Measurements from ENCODE around the gene TATDN2.
"Not testable (repeated sequence)": the region's sequence is repeated elsewhere in the genome, so short reads cannot be mapped to it uniquely, and the experiment has no call there.

TATDN2 gene

DNA sequence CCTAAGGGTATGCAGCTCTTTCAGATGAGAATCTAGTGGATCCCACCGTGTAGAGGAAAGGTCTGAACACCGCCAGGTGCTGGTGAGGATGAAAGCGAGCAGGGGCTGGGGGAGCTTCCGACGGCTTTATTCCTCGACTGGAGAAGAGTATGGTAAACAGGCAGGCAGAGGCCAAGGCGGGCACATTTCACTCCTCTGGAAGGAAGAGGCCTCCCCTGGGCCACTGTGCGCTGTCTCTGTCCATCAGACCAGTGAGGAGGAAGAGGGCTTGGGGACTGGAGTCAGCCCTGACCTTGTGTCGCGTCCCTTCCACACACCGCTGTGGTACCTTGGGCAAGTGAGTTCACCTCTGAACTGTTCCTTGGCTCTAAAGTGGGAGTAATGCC lies 40.3 kb downstream of the TATDN2 start:
- DNase-seq = peak in 2 of 10 donors; percentile 21 to 52
- intact Hi-C loops (cut with DNase I) = no loop called here

- intact Hi-C loops (cut with DNase I) = no loop called here
- peak in 2 of 10 donors; percentile 71 to 86 for DNase-seq
Observed at GRCh38 chr3:10289077-10289476, 40.8 kb downstream of the TATDN2 start.

- intact Hi-C loops (cut with DNase I) = no loop called here
- DNase-seq = peak in 2 of 10 donors; percentile 37 to 57
Observed at GRCh38 chr3:10289787-10290355, 41.6 kb downstream of the TATDN2 start.

DNA sequence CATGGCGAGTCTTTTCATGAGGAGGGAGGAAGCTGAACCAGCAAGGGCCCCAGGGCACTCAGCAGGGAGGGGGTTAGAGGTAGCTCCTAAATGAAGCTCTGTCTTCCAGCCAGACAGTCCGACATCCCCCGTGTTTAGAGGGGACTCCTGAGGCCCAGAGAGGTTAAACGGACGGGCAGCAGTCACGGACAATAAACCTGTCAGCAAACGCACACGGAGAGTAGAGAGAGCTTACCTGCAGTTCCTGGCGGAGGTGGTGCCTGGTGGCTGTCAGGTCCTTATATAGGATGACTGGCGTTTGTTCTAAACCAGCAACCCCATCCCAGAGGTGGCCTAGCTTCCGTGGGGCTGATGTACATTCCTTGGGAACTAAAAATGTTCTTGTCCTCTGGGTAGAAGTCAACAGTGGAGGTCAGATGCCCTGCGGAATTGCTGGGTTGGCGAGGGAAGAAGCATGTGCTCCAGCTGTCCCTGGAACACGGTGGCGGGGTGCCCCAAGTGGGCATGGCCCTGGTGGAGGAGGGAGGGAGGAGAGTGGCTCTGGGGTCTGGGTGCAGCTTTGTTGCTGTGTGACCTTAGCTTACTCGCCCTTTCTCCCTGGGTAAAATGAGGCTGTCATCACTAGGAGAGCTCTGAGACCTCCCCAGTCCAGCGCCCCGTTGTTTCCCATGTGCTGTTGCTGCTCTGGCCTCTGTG lies 42.4 kb downstream of the TATDN2 start:
- intact Hi-C loops (cut with DNase I) = no loop called here
- peak in 1 of 10 donors; percentile 37 for DNase-seq

DNA sequence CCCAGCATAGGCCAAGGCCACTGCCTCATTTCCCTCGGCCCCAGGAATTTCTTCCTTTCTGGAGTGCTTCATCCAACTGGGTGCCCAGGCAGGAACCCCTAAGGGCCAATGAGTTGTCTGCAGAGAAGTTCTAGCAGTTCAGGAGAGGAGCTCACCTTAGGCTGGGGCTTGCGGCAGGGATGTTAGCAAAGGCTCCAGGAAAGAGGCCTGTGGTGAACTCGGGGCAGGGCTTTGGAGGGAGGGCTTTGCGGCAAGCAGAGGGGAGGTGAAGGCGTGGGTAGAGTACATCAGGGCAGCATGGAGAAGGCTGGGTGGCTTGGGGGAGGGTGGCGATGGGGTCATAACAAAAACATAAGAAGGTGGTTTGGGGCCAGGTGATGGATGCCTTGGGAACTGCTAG lies 43.4 kb downstream of the TATDN2 start:
- intact Hi-C loops (cut with DNase I) = no loop called here
- DNase-seq = peak in 1 of 10 donors; percentile 23

GRCh38 chr3:10292505-10293419 lies 44.5 kb downstream of the TATDN2 start, which contains the start of gene GHRL:
Gene GHRL, minus strand, starts transcription at chr3:10292947. Its CDS starts 2,767 bp downstream, at chr3:10290180.
- intact Hi-C loops (cut with DNase I) = no loop called here
- DNase-seq = peak in 2 of 10 donors; percentile 26 to 38

DNA sequence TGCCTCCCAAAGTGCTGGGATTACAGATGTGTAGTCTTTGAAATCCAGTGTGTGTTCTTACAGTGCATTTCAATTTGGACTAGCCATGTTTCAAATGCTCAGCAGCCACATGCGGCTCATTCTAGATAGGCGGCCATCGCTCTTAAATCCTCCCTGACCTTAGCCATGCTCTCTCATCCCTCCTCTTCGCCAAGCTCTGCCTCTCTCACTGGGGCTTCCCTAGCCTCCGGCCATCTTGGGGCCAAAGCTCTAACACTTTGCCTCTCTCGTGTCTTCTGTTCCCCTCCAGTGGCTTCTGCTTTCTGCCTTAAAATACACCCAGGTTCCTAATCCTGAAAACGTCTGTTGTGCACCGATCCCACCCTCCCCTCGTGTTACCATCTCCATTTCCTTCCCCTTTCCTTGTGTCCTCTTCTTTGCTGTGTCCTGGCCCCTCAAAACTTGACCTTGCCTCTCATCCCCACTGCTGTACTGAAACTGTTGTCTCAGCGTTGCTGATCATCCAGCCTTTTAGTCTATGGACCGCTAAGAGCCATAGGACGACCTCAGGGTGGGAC lies 45.8 kb downstream of the TATDN2 start:
- peak in 1 of 10 donors; percentile 8 for DNase-seq
- intact Hi-C loops (cut with DNase I) = no loop called here

- intact Hi-C loops (cut with DNase I) = not testable (repeated sequence)
Observed at GRCh38 chr3:10298064-10298463, 49.8 kb downstream of the TATDN2 start.

DNA sequence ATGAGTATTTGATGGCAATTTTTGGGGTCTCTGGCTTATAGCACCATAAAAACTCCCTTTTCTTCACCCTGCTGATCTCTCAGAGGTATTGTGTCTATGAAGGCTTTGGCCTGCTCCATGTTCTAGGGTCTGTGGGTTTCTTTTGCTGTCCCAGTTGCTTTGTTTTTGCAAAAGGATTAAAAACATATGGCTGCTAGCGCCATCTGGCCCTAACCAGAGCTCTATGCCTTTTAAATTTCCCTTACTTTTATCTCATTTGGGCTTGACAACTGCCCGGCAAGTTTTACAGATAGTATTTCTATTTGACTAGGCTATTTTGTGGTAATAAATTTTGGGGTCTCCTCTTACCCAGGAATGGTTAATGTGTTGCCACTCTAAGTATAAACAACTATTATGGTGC lies 50.9 kb downstream of the TATDN2 start:
- intact Hi-C loops (cut with DNase I) = no loop called here
- peak in 1 of 10 donors; percentile 48 for DNase-seq

More at GRCh38 chr3:10298064-10298463, 49.8 kb downstream of the TATDN2 start:
- DNase-seq = not testable (repeated sequence)

DNA sequence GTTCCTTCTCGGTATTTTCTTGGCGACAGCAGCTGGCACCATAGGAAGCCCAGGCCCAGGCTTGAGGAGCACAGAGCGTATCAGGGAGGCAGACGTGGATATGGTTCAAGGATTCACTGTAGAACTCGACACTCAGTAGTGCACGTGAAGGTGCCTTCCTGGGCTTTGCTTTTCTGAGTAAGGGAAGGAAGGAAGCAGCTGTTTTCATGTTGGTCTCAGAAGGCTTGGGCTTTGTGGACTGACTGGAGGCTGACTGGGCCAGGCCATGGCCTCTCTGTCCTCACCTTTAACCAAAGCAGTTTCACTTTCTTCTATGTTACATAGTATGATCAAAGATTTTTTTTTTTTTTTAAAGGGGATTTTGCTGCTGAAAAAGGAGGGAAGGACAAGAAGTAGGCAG lies 51.4 kb downstream of the TATDN2 start:
- intact Hi-C loops (cut with DNase I) = no loop called here
- peak in 2 of 10 donors; percentile 29 to 42 for DNase-seq

GRCh38 chr3:10300087-10300486 lies 51.8 kb downstream of the TATDN2 start:
- peak in 1 of 10 donors; percentile 36 for DNase-seq
- intact Hi-C loops (cut with DNase I) = no loop called here

DNA sequence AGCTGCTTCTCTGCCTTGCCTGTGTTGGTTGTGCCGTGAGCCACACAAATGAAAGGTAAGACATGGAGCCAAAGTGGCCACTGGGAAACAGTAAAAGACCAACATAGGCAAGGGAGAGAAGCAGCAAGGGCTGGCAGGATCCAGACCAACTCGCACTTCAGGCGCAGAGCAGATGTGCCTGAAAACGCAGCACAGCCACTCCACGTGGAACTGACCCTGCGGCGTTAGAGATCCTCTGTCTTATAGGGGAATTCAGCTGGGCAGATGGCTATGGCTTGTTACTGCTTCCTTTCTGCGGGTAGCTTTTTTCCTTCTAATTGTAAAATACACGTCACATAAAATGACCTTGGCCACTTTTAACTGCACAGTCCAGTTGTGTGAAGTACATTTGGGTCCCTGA lies 54.8 kb downstream of the TATDN2 start:
- intact Hi-C loops (cut with DNase I) = no loop called here

GRCh38 chr3:10303785-10304184 lies 55.5 kb downstream of the TATDN2 start:
- intact Hi-C loops (cut with DNase I) = no loop called here
- peak in 1 of 10 donors; percentile 43 for DNase-seq

More for the DNA sequence above, 54.8 kb downstream of the TATDN2 start:
- DNase-seq = no peak

- DNase-seq = peak in 1 of 10 donors; percentile 77
- intact Hi-C loops (cut with DNase I) = no loop called here
Observed at GRCh38 chr3:10304905-10305304, 56.6 kb downstream of the TATDN2 start.

- DNase-seq = peak in 1 of 10 donors; percentile 24
- intact Hi-C loops (cut with DNase I) = no loop called here
Observed at GRCh38 chr3:10305331-10305902, 57.2 kb downstream of the TATDN2 start.

DNA sequence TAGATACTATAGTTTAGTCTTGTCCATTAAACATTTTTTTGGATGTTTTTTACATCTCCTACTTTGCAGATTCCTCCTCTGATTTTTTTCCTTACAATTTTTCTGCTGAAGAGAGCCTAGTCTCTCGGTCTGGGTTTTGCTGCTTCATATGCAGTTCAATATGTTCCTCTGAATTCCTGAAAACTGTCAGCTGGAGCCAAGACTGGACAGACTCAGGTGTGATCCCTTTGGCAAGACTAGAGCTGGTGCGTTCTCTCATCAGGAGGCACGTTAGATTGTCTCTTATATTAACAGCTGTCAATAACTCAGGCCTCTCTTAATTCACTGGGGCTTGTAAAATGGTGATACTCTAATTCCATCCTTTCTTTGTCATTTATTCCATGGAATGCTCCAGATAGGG lies 57.9 kb downstream of the TATDN2 start:
- no peak for DNase-seq
- intact Hi-C loops (cut with DNase I) = no loop called here

DNA sequence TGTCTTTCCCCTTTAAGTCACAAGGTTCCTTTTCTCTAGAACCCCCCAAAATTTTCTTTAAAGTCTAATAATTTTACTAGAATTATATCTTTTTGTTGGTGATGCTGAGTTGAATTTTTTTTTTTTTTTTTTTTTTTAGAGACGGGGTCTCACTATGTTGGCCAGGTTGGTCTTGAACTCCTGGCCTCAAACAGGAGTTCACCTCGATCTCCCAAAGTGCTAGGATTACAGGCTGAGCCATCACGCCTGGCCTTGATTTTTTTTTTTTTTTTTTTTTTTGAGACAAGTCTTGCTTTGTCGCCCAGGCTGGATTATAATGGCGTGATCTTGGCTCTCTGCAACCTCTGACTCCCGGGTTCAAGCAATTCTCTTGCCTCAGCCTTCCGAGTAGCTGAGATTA lies 60.4 kb downstream of the TATDN2 start:
- intact Hi-C loops (cut with DNase I) = no loop called here
- DNase-seq = no peak

DNA sequence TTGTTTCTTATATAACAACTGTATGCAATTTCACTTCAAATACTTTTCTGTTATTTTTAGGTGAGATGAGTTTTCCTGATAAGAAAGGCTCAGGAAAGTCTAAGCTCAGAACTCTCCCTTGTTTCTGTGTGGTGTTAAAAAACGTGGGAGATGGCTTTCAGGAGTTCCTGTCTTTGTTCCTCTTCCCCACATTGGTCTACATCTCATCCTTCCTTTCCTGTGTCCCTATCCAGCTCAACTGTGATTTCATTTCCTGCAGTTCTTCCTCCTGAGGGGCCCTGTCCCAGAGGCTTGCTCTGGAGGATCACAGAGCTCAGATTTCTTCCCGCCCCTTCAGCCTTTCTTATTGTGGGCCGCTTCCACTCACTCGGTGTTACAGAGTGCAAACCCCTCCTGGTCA lies 61.5 kb downstream of the TATDN2 start:
- intact Hi-C loops (cut with DNase I) = no loop called here
- no peak for DNase-seq

GRCh38 chr3:10310578-10310977 lies 62.3 kb downstream of the TATDN2 start:
- intact Hi-C loops (cut with DNase I) = no loop called here
- no peak for DNase-seq

DNA sequence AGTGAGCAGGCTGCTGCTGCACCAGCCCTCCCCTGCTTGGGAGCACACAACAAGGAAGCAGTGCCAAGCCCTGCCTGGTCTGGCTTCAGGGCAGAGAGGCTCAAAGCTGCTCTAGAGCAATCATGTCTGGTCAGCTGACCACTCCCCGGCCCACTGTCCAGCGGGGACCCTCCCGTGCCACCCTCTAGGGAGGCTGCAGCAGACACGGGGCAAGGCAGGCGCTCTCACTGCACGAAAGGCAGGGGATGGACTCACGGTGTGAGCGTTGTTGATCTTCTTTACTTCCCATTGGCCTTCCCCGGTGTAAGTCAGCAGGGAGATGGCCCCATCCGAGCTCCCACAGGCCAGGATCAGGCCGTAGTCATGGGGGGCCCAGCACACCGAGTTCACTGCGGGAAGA lies 63.5 kb downstream of the TATDN2 start:
- intact Hi-C loops (cut with DNase I) = no loop called here
- DNase-seq = peak in 3 of 10 donors; percentile 50 to 81 (median 53)
